IPS-20b (cell line): ENCODE data around the gene DES.
A peak's percentile ranks its signal among the peaks of the same experiment; 100 is the strongest.

ENCODE experiments used
- H3K27ac ChIP-seq: one replicate; pipeline ENCODE4 v1.5.1; 2013; ENCODE audit warnings: low read length
- H3K27me3 ChIP-seq: 2 replicates; pipeline ENCODE4 v1.6.1; 2013; ENCODE audit warnings: mild to moderate bottlenecking, low read length, inconsistent platforms; ENCODE audit not compliant: insufficient read depth
- H3K36me3 ChIP-seq: 2 replicates; pipeline ENCODE4 v1.6.1; 2013; ENCODE audit warnings: low read depth, mild to moderate bottlenecking, inconsistent platforms, low read length, moderate library complexity; ENCODE audit not compliant: insufficient read depth
- H3K4me1 ChIP-seq: 2 replicates; pipeline ENCODE4 v1.6.1; 2013; ENCODE audit warnings: mild to moderate bottlenecking, control low read depth, inconsistent platforms, low read length, moderate library complexity; ENCODE audit not compliant: insufficient read depth
- H3K4me3 ChIP-seq: 2 replicates; pipeline ENCODE4 v1.5.1; 2013; ENCODE audit warnings: mild to moderate bottlenecking, low read length, inconsistent platforms
- H3K9ac ChIP-seq: 2 replicates; pipeline ENCODE4 v1.6.1; 2013; ENCODE audit warnings: low read depth, mild to moderate bottlenecking, inconsistent platforms, low read length, moderate library complexity
- H3K9me3 ChIP-seq: 2 replicates; pipeline ENCODE4 v1.6.1; 2013; ENCODE audit warnings: mild to moderate bottlenecking, low read depth, low read length, inconsistent platforms; ENCODE audit not compliant: insufficient read depth

DES gene

GRCh38 chr2:219453671-219454590 lies 35.8 kb downstream of the DES start:
- Histone ChIP-seq H3K4me3 (no peak overlapping the region), H3K9ac (no peak overlapping the region), H3K4me1 (peaks cover 13% of the 10 kb centered on the region), H3K27ac (no peak overlapping the region), H3K9me3 (no peaks in the 10 kb centered on the region), H3K27me3 (peaks cover 14% of the 10 kb centered on the region; the same call in 1 of the 2 replicates), H3K36me3 (0 out of 2 replicates have a peak, but pooled peaks cover 5% of the 10 kb centered on the region)

GRCh38 chr2:219455581-219455980 lies 37.4 kb downstream of the DES start:
- Histone ChIP-seq H3K4me1 (peaks cover 25% of the 10 kb centered on the region), H3K9me3 (no peaks in the 10 kb centered on the region), H3K4me3 (no peak overlapping the region), H3K27ac (no peak overlapping the region), H3K27me3 (peaks cover 6% of the 10 kb centered on the region; the same call in 1 of the 2 replicates), H3K36me3 (0 out of 2 replicates have a peak, but pooled peaks cover under 1% of the 10 kb centered on the region), H3K9ac (no peak overlapping the region)

GRCh38 chr2:219457784-219458369 lies 39.7 kb downstream of the DES start:
- H3K4me3 ChIP-seq, result no peak overlapping the region
- H3K9ac ChIP-seq, result no peak overlapping the region
- H3K27me3 ChIP-seq, result peaks cover 6% of the 10 kb centered on the region; the same call in 1 of the 2 replicates
- H3K9me3 ChIP-seq, result no peaks in the 10 kb centered on the region
- 0 out of 2 replicates have a peak, but pooled peaks cover 9% of the 10 kb centered on the region for H3K36me3 ChIP-seq
- peaks cover 35% of the 10 kb centered on the region for H3K4me1 ChIP-seq
- no peak overlapping the region for H3K27ac ChIP-seq

- no peaks in the 10 kb centered on the region for H3K9me3 ChIP-seq
- no peak overlapping the region for H3K4me3 ChIP-seq
- H3K27ac ChIP-seq, result no peak overlapping the region
- 0 out of 2 replicates have a peak, but pooled peaks cover 10% of the 10 kb centered on the region for H3K36me3 ChIP-seq
- peaks cover 6% of the 10 kb centered on the region; the same call in 1 of the 2 replicates for H3K27me3 ChIP-seq
- H3K9ac ChIP-seq, result no peak overlapping the region
- H3K4me1 ChIP-seq, result peaks cover 32% of the 10 kb centered on the region
These were observed 40.8 kb downstream of the DES start for GRCh38 chr2:219458996-219459395.

GRCh38 chr2:219459460-219460311 lies 41.5 kb downstream of the DES start:
- Histone ChIP-seq H3K27me3 (peaks cover 6% of the 10 kb centered on the region; the same call in 1 of the 2 replicates), H3K27ac (no peak overlapping the region), H3K9me3 (no peaks in the 10 kb centered on the region), H3K4me1 (peaks cover 29% of the 10 kb centered on the region), H3K4me3 (no peak overlapping the region; the same call in 1 of the 2 replicates), H3K36me3 (0 out of 2 replicates have a peak, but pooled peaks cover 10% of the 10 kb centered on the region), H3K9ac (no peak overlapping the region; the same call in 1 of the 2 replicates)

- Histone ChIP-seq H3K36me3 (0 out of 2 replicates have a peak, but pooled peaks cover 10% of the 10 kb centered on the region), H3K4me1 (peaks cover 29% of the 10 kb centered on the region), H3K27me3 (peaks cover 6% of the 10 kb centered on the region; the same call in 1 of the 2 replicates), H3K9me3 (no peaks in the 10 kb centered on the region), H3K4me3 (peak overlapping the region; percentile 8; the same call in 1 of the 2 replicates), H3K9ac (no peak overlapping the region; the same call in 1 of the 2 replicates), H3K27ac (peak overlapping the region; percentile 63)
These were observed 42.3 kb downstream of the DES start for GRCh38 chr2:219460424-219460926.

GRCh38 chr2:219461047-219461514 lies 42.9 kb downstream of the DES start:
- Histone ChIP-seq H3K27me3 (peaks cover 6% of the 10 kb centered on the region; the same call in 1 of the 2 replicates), H3K9ac (no peak overlapping the region; the same call in 1 of the 2 replicates), H3K4me1 (peaks cover 29% of the 10 kb centered on the region), H3K4me3 (peak overlapping the region; percentile 8; the same call in 1 of the 2 replicates), H3K9me3 (no peaks in the 10 kb centered on the region), H3K27ac (peak overlapping the region; percentile 63), H3K36me3 (0 out of 2 replicates have a peak, but pooled peaks cover 10% of the 10 kb centered on the region)

- Histone ChIP-seq H3K27ac (peak overlapping the region; percentile 26), H3K9me3 (no peaks in the 10 kb centered on the region), H3K9ac (no peak overlapping the region), H3K4me3 (no peak overlapping the region), H3K27me3 (peaks cover 6% of the 10 kb centered on the region; the same call in 1 of the 2 replicates), H3K36me3 (0 out of 2 replicates have a peak, but pooled peaks cover 10% of the 10 kb centered on the region), H3K4me1 (peaks cover 29% of the 10 kb centered on the region)
These were observed 43.5 kb downstream of the DES start for GRCh38 chr2:219461669-219462068.

GRCh38 chr2:219462349-219462748 lies 44.2 kb downstream of the DES start:
- Histone ChIP-seq H3K36me3 (0 out of 2 replicates have a peak, but pooled peaks cover 10% of the 10 kb centered on the region), H3K9me3 (no peaks in the 10 kb centered on the region), H3K4me1 (peaks cover 29% of the 10 kb centered on the region), H3K27me3 (peaks cover 6% of the 10 kb centered on the region; the same call in 1 of the 2 replicates), H3K27ac (no peak overlapping the region), H3K9ac (no peak overlapping the region), H3K4me3 (no peak overlapping the region)

- H3K4me3 ChIP-seq, result no peak overlapping the region
- H3K9me3 ChIP-seq, result no peaks in the 10 kb centered on the region
- 0 out of 2 replicates have a peak, but pooled peaks cover 10% of the 10 kb centered on the region for H3K36me3 ChIP-seq
- no peak overlapping the region for H3K27ac ChIP-seq
- H3K4me1 ChIP-seq, result peaks cover 19% of the 10 kb centered on the region
- H3K9ac ChIP-seq, result no peak overlapping the region
- H3K27me3 ChIP-seq, result peaks cover 6% of the 10 kb centered on the region; the same call in 1 of the 2 replicates
These were observed 46.3 kb downstream of the DES start for GRCh38 chr2:219464286-219465032.
